ENCODE results near the gene CDC20. TPM values are rescaled to one million over a fixed set of nuclear protein-coding genes. Genes with fewer than 3 reads are reported as not detected.

Gene CDC20
- total RNA-seq, 1 experiment from 2014 or later = 296 TPM

DNA sequence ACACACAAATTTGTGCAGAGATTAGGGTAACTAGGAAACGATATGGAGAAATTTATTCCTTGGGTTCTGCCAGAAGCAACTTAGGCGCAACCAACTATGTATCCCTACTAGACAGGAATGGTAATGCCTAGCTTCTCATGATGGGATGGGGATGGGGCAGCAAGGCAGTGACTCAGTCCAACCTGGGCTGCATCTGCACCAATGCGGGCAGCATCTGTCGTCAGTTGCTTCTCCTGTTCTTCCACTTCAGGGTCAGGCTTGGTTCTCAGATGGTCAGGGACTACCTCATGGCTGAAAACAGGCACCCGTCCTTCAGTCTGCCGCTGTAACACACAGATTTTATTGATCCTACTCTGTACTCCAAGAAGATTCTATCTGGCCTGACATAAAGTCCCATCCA lies 27.9 kb downstream of the CDC20 start:
- H3K36me3 ChIP-seq (ENCODE audit: insufficient read depth, low read length, poor library complexity, severe bottlenecking) = peaks cover 49% of the 10 kb centered on the region
- no TSS peak for BruUV-seq (replicated peaks)
- no peak for TF ChIP-seq CTCF (conservative IDR thresholded peaks at IDR 0.05; ENCODE audit: low read depth, low read length)
- TF ChIP-seq EZH2 (IDR thresholded peaks at IDR 0.05; ENCODE audit: borderline replicate concordance, low read depth, low read length, poor library complexity, severe bottlenecking) = no peak
- no peak overlapping the region for H3K27ac ChIP-seq (ENCODE audit: low read depth, low read length, poor library complexity, severe bottlenecking)
- ChIA-PET POLR2A (ENCODE audit: low non-redundant PET) (no interaction called here), CTCF (no interaction called here)
- H3K4me1 ChIP-seq (ENCODE audit: insufficient read depth, low read length, poor library complexity, severe bottlenecking) = peaks cover 15% of the 10 kb centered on the region
- no peak for DNase-seq (ENCODE audit: low spot score)
- no peaks in the 10 kb centered on the region for H3K27me3 ChIP-seq (replicated peaks; ENCODE audit: insufficient read depth, low read depth, low read length, poor library complexity)
- intact Hi-C loops (cut with micrococcal nuclease; ENCODE audit: unreplicated experiment) = no loop called here
- H3K4me3 ChIP-seq (ENCODE audit: low read depth, low read length, poor library complexity, severe bottlenecking) = no peak overlapping the region
- H3K9me3 ChIP-seq (ENCODE audit: low read depth, low read length, poor library complexity, severe bottlenecking) = no peaks in the 10 kb centered on the region

DNA sequence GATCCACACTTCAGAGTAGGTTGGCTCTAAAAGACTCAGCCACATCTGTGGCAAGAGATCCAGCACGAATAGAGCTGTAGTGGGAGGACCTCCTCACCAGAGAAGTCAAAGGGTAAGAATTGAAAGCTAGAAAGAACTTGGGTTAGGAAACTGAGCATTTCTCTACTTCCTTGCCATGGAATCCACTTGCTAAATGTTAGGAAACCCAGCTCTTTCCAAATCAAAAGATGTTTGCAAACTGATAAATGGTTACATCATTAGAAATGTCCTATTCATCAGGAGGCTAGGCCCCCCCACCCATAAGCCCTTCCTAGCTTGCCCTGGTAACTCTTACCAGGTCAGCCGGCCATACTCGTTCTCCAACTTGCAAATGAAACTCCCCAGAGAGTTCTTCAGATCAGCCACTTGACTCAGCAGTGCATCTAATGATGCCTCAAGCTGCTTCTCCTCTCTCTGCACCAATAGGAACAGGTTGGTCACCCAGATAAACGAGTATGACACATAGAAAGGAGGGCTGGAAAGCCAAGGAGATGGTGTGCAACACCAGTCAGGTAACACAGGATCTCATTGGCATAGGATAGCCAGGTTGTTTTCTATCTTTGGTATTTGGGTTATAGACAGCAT lies 29.3 kb downstream of the CDC20 start:
- H3K4me3 ChIP-seq (ENCODE audit: low read depth, low read length, poor library complexity, severe bottlenecking) = no peak overlapping the region

DNA sequence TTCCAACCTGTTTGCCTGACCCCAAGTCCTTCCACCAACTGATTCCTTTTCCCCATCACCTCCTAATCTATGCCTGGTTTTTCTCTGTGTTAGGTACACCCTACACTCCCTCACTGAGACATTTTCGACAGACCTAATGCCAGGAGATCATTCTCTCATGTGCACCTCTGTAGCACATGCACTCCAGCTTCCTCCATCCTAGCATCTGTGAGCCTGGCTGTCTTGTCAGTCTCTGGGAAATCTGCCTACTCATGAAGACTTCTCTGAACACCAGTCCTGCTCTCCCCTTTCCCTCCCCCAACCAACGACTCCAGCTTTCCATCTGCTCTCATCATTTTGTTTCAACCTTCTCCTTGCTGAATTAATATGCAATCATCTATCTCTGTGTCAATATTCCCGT lies 29.8 kb downstream of the CDC20 start:
- Histone ChIP-seq H3K4me1 (ENCODE audit: insufficient read depth, low read length, poor library complexity, severe bottlenecking) (peaks cover 5% of the 10 kb centered on the region), H3K27ac (ENCODE audit: low read depth, low read length, poor library complexity, severe bottlenecking) (peak overlapping the region; percentile 83), H3K9me3 (ENCODE audit: low read depth, low read length, poor library complexity, severe bottlenecking) (no peaks in the 10 kb centered on the region), H3K27me3 (replicated peaks; ENCODE audit: insufficient read depth, low read depth, low read length, poor library complexity) (no peaks in the 10 kb centered on the region), H3K36me3 (ENCODE audit: insufficient read depth, low read length, poor library complexity, severe bottlenecking) (peaks cover 41% of the 10 kb centered on the region), H3K4me3 (ENCODE audit: low read depth, low read length, poor library complexity, severe bottlenecking) (peak overlapping the region; percentile 80)
- BruUV-seq (replicated peaks) = no TSS peak
- CTCF ChIA-PET = no interaction called here
- no peak for DNase-seq (ENCODE audit: low spot score)
- no peak for TF ChIP-seq CTCF (conservative IDR thresholded peaks at IDR 0.05; ENCODE audit: low read depth, low read length)
- no peak for TF ChIP-seq EZH2 (IDR thresholded peaks at IDR 0.05; ENCODE audit: borderline replicate concordance, low read depth, low read length, poor library complexity, severe bottlenecking)
- POLR2A ChIA-PET (ENCODE audit: low non-redundant PET) = no interaction called here
- intact Hi-C loops (cut with micrococcal nuclease; ENCODE audit: unreplicated experiment) = no loop called here

More for the DNA sequence above, 29.3 kb downstream of the CDC20 start:
- intact Hi-C loops (cut with micrococcal nuclease; ENCODE audit: unreplicated experiment) = no loop called here
- H3K4me1 ChIP-seq (ENCODE audit: insufficient read depth, low read length, poor library complexity, severe bottlenecking) = peaks cover 5% of the 10 kb centered on the region
- peaks cover 46% of the 10 kb centered on the region for H3K36me3 ChIP-seq (ENCODE audit: insufficient read depth, low read length, poor library complexity, severe bottlenecking)
- no peaks in the 10 kb centered on the region for H3K27me3 ChIP-seq (replicated peaks; ENCODE audit: insufficient read depth, low read depth, low read length, poor library complexity)
- CTCF ChIA-PET = no interaction called here
- H3K27ac ChIP-seq (ENCODE audit: low read depth, low read length, poor library complexity, severe bottlenecking) = no peak overlapping the region
- POLR2A ChIA-PET (ENCODE audit: low non-redundant PET) = no interaction called here
- TF ChIP-seq CTCF (conservative IDR thresholded peaks at IDR 0.05; ENCODE audit: low read depth, low read length) = no peak
- DNase-seq (ENCODE audit: low spot score) = no peak
- no TSS peak for BruUV-seq (replicated peaks)
- H3K9me3 ChIP-seq (ENCODE audit: low read depth, low read length, poor library complexity, severe bottlenecking) = no peaks in the 10 kb centered on the region
